ENCODE measurements around the gene TEAD1. TPM values are rescaled to one million over a fixed set of nuclear protein-coding genes. Genes with fewer than 3 reads are reported as not detected.

The TEAD1 gene
- total RNA-seq, 1 donor from 2014 or later = 12.2 TPM

DNA sequence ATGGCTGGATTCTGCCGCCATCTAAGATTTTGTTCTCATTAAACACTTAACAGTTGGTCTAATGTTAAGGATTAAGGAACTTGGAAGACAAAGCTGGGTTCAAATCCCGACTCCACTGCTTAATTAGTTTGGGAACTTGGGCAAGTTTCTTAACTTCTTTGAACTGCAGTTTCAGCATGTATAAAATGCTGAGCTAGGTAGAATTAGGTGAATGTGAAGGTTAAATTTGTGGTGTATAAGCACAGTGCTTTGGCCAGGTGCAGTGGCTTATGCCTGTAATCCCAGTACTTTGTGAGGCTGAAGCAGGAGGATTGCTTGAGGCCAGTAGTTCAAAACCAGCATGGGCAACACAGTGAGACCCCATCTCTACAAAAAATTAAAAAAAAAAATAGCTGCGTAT, 174.2 kb downstream of the TEAD1 start:
- FAIRE-seq (no peak), DNase-seq (ENCODE audit: low spot score in 2 of 2) (no peak)

- DNase-seq (ENCODE audit: low spot score in 2 of 2) (no peak), FAIRE-seq (no peak)
Observed at GRCh38 chr11:12853325-12853651, 179.1 kb downstream of the TEAD1 start.

- no peak for DNase-seq (ENCODE audit: low spot score in 2 of 2)
- FAIRE-seq = no peak
Observed at GRCh38 chr11:12853652-12854296, 179.6 kb downstream of the TEAD1 start.

- no peak for DNase-seq (ENCODE audit: low spot score in 2 of 2)
- no peak for FAIRE-seq
Observed at GRCh38 chr11:12854297-12854661, 180.1 kb downstream of the TEAD1 start.

GRCh38 chr11:12854829-12855228, 180.6 kb downstream of the TEAD1 start:
- FAIRE-seq (no peak), DNase-seq (ENCODE audit: low spot score in 2 of 2) (no peak)

DNA sequence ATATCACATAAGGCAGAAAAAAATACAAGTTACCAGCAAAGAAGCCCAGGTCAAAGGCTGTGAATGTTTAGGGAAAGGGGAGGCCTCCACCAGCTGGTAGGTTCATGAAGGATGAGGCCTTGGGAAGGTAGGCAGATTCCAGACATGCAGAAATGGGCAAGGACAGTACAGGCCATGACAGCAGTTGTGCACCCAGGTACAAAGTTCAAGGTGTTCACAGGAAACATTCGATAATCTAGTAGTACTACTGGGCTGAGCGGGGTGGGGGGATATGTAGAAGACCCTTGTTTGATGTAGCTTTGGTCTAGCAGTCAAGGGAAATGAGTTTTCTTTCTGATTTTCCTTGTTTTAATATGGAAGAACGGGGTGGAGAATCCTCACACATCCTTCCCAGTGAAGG, 182.1 kb downstream of the TEAD1 start:
- FAIRE-seq = no peak
- no peak for DNase-seq (ENCODE audit: low spot score in 2 of 2)

DNA sequence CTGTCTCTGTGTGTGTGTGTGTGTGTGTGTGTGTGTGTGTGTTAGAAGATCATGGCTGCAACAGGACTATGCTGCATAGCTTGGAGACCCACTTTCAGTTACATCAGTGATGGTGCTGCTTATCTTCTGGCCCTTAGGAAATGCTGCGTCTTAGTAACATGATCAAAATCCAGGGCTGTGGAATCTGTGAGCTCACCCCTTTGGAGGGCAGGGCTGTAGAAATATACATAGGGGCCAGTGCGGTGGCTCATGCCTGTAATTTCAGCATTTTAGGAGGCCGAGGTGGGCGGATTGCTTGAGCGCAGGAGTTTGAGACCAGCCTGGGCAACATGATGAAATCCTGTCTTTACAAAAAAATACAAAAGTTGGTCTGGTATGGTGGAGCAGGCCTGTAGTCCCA, 183.4 kb downstream of the TEAD1 start:
- DNase-seq (ENCODE audit: low spot score in 2 of 2) = no peak
- no peak for FAIRE-seq

GRCh38 chr11:12859872-12860657, 185.8 kb downstream of the TEAD1 start:
- DNase-seq (ENCODE audit: low spot score in 2 of 2) (no peak), FAIRE-seq (no peak)

- FAIRE-seq = no peak
- no peak for DNase-seq (ENCODE audit: low spot score in 2 of 2)
Observed at GRCh38 chr11:12860827-12861226, 186.6 kb downstream of the TEAD1 start.

DNA sequence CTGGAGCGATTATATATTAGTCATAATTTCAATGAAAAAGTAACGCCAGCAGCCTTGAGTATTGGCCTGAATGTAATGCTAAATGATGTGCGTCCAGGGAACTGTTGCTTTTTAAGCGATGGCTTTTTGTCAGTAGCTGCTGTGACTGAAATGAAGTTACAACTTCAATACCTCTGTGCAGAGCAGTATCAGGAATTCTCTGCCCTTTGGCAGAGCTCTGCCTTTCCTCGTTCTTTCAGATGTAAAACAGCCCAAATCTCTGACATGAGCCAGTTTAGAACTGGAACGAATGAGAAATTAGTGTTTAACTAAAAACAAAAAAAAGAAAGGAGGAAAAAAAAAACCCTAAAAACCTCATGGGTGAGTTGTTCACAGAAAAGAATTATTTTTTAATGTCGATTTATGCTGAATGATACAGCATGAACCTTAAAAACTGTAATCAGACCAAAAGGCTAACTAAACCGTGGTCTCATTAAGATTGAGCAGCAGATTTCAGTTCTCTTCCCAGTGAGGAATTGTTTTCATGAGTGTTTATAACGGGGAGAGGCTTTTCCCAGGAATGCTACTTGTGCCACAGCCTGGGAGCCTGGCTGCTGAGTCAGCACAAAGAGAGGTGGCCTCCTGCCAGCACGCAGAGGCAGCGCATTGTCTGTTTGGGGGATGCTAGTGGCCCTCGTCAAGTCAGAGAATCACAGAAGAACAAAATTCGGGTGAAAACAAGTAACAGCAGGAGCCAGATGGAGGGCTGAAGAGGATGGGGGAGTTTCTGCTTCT, 188.7 kb downstream of the TEAD1 start:
- FAIRE-seq (no peak), DNase-seq (ENCODE audit: low spot score in 2 of 2) (peak in 1 of 2 donors; percentile 46)

DNA sequence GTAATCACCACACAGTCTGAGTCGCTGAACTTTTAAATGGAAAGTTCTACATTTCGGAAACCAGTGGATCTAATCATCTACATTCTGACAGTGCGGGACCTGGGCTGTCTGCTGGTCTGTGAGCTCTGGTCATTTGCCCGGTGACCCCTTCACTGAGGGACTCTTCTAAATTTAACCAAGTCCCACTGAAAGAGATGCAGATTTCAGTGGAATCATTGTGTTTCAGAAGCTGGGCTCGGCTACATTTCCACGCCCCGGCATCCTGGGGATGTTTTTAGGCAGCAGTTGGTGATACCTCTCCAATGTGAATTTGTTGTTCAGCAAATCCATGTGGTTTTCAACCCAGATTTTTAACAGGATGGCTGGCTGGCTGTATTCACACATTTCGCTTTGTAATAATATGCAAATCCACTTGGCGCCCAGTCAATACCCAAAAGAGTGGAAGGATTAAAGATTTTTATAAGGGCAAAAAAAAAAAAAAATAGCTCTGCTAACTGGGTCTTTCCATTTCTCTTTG, 189.4 kb downstream of the TEAD1 start:
- no peak for DNase-seq (ENCODE audit: low spot score in 2 of 2)
- no peak for FAIRE-seq

DNA sequence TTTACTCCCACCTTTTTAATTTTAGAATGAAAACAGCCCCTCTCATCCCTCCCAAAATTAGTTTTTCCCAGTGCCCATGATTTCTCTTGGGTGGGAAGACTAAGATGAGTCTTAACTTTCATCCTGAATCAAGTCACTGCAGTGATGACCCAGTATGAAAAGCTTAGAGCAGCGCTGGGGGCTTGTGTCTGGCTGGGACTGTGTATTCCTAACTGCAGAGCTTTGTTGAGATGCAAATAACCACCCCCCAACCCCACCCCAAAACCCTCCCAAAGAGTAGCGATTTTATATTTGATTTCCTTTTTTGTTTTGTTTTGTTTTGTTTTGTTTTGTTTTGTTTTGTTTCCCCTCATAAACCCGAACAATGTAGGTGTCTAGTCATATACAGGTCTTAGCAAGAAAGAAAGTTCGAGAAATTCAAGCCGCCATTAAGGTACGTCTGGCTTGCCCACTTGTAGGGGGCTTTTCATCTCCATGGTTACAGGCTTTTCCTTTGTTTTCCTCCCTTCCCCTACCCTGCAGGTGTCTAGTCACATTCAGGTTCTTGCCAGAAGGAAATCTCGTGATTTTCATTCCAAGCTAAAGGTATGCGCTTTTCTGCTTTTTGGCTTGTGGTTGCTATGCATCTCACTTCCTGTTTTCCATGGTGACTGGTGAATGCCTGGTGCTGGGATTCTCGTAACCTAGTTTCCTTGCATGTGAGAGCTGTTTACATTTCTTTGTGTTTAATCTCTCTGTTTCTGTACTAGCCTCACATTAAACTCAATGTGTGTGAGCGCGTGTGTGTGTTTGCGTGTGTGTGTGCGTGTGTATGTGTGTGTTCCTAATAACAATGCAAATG, 190.3 kb downstream of the TEAD1 start:
- DNase-seq (ENCODE audit: low spot score in 2 of 2) = no peak
- FAIRE-seq = no peak

GRCh38 chr11:12865863-12866595, 191.8 kb downstream of the TEAD1 start:
- no peak for FAIRE-seq
- no peak for DNase-seq (ENCODE audit: low spot score in 2 of 2)

GRCh38 chr11:12867531-12867930, 193.3 kb downstream of the TEAD1 start:
- DNase-seq (ENCODE audit: low spot score in 2 of 2) (no peak), FAIRE-seq (no peak)

GRCh38 chr11:12868315-12869073, 194.3 kb downstream of the TEAD1 start:
- FAIRE-seq (no peak), DNase-seq (ENCODE audit: low spot score in 2 of 2) (no peak)

GRCh38 chr11:12871241-12871640, 197.0 kb downstream of the TEAD1 start:
- FAIRE-seq (no peak), DNase-seq (ENCODE audit: low spot score in 2 of 2) (no peak)

GRCh38 chr11:12871788-12872321, 197.6 kb downstream of the TEAD1 start:
- DNase-seq (ENCODE audit: low spot score in 2 of 2) = no peak
- FAIRE-seq = no peak

- DNase-seq (ENCODE audit: low spot score in 2 of 2) = no peak
Observed at GRCh38 chr11:12876340-12876739, 202.1 kb downstream of the TEAD1 start.

GRCh38 chr11:12876988-12877387, 202.8 kb downstream of the TEAD1 start:
- no peak for FAIRE-seq
- no peak for DNase-seq (ENCODE audit: low spot score in 2 of 2)

More at GRCh38 chr11:12876340-12876739, 202.1 kb downstream of the TEAD1 start:
- FAIRE-seq = no peak
